Spleen (tissue), 7 donors: Measurements from ENCODE around the gene DAPL1.

ENCODE experiments used
- CTCF ChIP-seq, 11 experiments: fragments of 200-600 bp in 7 of 11; fragments of 450-650 bp in 4 of 11; sonication (generic) in 4 of 11; IDR thresholded peaks in 8 of 11; conservative IDR thresholded peaks in 3 of 11; 1 replicate in 7 of 11; 2 replicates in 4 of 11; pipeline versions ENCODE4 v1.4.0 to v1.8.0; 2016 to 2021; ENCODE audit warnings: antibody characterized with exemption in 11 of 11, inconsistent platforms in 4 of 11, mild to moderate bottlenecking in 1 of 11
- POLR2A ChIP-seq, 3 donors: fragments of 450-650 bp; IDR thresholded peaks; one replicate each; pipeline ENCODE4 v1.5.1; 2017; ENCODE audit warnings: antibody characterized with exemption in 3 of 3, mild to moderate bottlenecking in 1 of 3
- POLR2AphosphoS5 ChIP-seq, 3 donors: sonication (generic); formaldehyde crosslinking; IDR thresholded peaks; one replicate each; pipeline ENCODE4 v1.5.1; 2017; ENCODE audit warnings: antibody characterized with exemption in 3 of 3
- donor health status: DM: no; HTN: no; CAD: no; lungs with moderate emphysema.
- donor health status: DM: no; HTN: no; CAD: no.
- donor health status: DM: no; HTN: no; CAD: no.

GRCh38 chr2:158809816-158810215 is 14.7 kb downstream of the DAPL1 start:
- TF ChIP-seq CTCF (IDR thresholded peaks at IDR 0.05 in 8 of 11, conservative IDR thresholded peaks at IDR 0.05 in 3 of 11) (no peak), POLR2AphosphoS5 (IDR thresholded peaks at IDR 0.05) (no peak), POLR2A (IDR thresholded peaks at IDR 0.05) (no peak)
